Superior temporal gyrus (tissue), 1 donor: Measurements from ENCODE around the gene PPP1R9B.

Source experiments
- DNase-seq: peaks from one replicate; pipeline ENCODE4 v3.0.0-alpha.2; 2016; ENCODE audit errors: extremely low spot score

The PPP1R9B gene

GRCh38 chr17:50125420-50125997, 25.0 kb downstream of the PPP1R9B start:
- peak; percentile 63 for DNase-seq

- DNase-seq: no peak
Measured at GRCh38 chr17:50123649-50124349, 26.7 kb downstream of the PPP1R9B start.

DNA sequence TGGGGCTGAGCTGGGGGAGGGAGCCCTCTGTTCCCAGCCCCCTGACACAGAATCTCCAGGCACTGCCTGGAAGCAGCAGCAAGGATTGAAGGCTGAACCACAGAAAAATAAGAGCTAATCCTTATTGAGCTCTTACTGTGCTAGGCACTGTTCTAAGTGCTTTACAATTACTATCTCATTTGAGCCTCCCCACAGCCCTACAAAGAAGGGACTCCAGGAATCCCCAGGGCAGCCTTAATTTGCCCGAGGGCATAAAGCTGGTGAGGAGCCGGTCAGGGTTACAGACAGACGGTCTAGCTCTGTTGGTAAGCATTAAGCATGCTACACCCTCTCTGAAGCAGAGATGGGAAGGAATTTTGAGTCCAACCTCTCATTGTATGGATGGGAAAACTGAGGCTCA, 27.5 kb downstream of the PPP1R9B start:
- no peak for DNase-seq

GRCh38 chr17:50120475-50121253, 29.8 kb downstream of the PPP1R9B start:
- DNase-seq: no peak

DNA sequence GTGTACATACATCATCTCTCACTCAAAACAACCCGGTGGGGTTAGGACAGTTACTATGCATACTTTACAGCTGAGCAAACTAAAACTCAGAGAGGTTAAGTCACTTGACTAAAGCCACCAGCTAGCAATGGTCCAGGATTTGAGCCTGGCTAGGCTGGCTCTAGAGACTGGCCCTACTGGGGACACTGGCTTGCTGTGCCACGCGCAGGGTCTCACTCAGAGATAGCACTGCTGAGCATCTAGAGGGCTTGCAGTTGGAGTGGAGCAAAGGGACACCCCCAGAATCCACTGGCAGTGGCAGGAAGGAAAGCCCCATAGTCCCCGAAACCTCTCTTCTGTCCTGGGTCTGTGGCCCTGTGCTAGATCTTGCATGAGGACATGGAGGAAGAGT, 31.7 kb downstream of the PPP1R9B start:
- DNase-seq: no peak

DNA sequence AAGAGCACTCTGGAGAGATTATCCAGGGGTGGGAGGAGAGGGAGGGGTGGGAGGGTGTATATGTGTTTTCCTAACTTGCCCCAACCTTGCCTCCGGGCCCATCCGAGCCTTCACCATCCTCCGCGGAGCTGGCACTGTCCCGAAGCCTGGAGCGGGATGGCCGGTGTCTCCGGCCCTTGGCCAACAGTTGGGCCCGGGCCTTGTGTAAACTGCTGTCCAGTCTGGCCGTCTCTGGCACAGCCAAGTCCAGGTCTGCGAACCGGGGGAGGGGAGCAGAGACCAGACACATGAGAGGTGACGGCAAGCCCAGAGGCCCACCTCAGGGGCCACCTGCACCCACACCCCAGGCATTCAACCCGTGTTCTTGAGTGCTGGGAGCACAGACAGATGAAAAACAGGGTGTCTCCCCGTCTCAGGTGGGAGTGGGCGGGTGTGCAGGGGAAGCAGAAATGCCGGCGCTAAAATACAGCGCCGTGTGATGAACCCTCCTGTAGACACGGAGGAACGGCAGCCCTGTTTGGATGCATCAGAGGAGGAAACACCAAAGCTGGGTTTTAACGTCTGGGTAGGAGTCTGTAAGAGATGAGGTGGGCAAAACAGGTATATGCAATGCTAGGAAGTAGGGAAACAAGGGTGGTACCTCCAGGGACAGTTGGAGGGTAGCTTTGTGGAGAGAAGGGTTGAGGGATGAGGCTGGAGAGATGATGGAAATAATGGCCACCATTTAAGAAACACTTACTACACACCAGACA, 32.2 kb downstream of the PPP1R9B start:
- no peak for DNase-seq

GRCh38 chr17:50117202-50118051, 33.0 kb downstream of the PPP1R9B start:
- DNase-seq: no peak

DNA sequence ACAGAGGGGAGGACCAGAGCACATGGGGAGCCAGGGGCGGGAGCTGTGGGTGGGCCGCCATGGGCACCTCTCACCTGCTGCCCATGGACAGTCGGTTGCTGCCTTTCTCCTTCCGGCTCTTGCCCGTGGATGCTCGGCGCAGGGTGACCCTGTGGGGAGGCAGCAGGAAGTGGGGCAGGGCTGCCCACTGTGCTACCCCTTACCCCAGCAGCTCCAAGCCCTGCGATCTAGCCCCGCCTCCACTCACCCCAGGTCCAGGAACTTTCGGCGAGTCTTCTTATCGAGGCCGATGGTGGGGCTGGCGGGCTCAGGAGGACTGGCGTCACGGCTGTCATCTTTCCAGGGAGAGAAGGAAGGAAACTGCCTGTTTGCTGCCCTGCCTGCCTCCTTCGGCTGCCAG, 34.7 kb downstream of the PPP1R9B start:
- no peak for DNase-seq

DNA sequence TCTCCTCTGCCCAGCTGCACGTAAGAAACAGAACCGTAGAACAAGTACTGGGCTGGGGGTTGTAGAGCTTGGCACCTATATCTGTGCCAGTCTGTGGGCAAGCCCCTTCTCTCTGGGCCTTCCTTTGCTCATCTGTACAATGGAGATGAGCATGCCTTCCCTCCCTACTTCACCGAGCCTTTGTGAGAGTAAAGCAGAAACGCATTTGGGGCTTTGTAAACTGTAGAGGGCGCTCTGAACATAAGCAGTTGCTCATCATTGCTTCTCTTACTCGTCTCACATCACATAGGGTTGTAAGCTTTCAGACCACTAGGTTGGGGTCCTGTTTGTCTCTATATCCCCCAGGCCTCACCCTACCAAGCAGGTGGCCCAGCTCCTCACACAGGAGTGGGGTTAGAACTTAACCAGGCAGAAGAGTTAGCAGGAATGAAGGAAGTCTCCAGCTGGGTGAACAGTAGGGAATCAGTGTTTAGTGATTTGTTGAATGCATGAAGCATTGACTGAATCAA, 35.6 kb downstream of the PPP1R9B start:
- DNase-seq: peak; percentile 82

- no peak for DNase-seq
Measured at GRCh38 chr17:50114401-50114800, 36.1 kb downstream of the PPP1R9B start.

GRCh38 chr17:50113624-50114320, 36.7 kb downstream of the PPP1R9B start:
- no peak for DNase-seq

- DNase-seq: no peak
Measured at GRCh38 chr17:50112694-50113093, 37.8 kb downstream of the PPP1R9B start.

DNA sequence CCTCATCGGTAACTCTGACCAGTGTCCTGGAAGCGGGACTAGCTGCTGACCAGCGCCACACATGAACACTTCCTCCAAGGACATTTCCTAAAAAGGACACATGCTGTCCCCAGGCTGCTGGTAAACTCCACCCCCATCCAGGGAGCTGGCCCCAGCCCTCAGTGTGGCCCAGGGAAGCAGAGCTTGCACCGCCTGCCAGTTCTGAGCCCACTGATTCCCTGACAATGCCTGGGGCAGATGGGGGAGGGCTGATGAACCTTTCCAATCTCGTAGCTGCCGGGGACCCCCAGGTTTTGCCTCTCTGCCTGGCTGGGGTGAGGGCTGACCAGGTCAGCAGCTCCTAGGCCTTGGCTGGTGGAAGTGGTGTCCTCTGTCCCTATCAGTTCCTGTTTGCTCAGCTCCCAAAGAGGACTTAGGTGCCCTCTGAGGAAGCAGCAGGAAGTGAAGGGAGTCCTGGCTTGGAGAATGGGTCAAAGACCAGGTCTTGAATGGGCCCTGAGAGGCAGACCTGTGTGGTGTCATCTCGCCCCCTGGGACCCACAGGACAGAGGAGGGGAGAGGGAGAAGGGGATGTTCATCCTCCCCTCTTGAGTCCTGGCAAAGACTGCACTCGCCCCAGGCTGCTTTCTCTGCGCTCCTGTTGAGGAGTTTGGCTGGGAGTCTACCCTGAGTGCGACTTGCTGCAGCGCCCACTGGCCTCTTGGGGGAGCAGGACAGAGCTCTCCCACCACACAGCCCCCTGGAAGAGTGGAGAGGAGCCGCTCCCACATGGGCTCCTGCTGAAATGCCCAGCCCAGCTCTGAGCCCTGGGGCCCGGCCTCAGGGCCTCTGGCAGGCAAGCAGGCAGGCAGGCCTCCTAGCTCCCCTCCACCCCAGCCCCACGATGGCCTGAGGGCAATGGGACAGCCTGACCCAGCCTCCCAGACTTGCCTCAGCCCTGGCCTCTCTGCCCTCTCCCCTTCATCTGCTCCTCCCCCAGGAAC, 38.5 kb downstream of the PPP1R9B start:
- peak; percentile 22 for DNase-seq

DNA sequence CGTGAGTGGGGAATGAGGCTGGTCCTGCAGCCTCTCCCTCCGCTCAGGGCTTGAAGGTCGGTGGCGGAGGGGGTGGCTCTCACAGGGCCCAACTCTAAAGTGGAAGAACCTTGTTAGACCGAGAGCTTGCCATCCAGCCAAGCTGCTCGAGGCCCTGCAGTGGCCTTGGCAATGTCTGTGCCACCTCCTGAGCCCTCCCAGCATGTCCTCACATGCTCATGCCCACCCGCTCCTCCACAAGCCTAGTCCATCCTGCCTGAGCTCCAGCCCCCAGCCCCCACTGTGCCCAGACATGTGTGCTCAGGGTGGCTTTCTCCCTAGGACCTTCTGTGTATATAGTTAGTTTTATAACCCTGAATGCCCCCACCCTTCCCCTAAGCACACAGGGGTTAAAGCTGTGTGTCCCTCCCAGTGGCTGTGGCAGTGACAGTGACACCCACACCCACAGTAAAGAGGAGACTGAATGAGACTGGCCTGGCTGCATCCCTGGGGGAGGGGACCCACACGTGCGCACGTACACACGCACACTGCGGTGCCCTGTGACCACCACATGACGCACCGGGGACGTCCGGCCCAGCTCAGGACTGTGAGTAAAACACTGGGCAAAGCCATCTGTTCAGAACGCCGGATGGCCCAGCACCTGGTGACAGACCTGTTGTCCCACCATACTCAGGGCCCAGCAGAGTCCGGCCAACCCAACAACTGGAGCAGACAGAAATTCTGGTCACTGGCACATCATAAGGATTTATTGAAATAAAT, 39.7 kb downstream of the PPP1R9B start:
- no peak for DNase-seq

DNA sequence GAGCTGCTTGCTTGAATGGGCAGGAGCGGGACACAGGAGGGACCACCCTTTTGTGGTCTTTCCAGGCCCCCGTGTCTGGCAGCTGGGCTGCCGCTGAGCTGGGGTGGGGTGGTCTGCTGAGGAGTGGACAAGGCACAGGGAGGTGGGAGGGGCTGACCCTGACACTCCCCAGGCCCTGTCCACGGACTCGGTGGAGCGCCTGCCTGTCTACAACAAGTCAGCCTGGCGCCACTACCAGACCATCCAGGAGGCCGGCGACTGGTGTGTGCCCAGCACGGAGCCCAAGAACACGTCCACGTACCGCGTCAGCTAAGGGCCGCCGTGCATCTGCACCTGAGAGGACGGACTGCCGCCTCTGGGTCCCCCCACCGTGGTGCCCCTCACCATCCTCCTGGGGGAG, 40.7 kb downstream of the PPP1R9B start:
- no peak for DNase-seq

- no peak for DNase-seq
Measured at GRCh38 chr17:50109207-50109606, 41.3 kb downstream of the PPP1R9B start.

GRCh38 chr17:50108556-50108955, 41.9 kb downstream of the PPP1R9B start:
- no peak for DNase-seq

- no peak for DNase-seq
Measured at GRCh38 chr17:50107790-50108414, 42.6 kb downstream of the PPP1R9B start.
